Measurements from ENCODE around the gene IGF1.

DNA sequence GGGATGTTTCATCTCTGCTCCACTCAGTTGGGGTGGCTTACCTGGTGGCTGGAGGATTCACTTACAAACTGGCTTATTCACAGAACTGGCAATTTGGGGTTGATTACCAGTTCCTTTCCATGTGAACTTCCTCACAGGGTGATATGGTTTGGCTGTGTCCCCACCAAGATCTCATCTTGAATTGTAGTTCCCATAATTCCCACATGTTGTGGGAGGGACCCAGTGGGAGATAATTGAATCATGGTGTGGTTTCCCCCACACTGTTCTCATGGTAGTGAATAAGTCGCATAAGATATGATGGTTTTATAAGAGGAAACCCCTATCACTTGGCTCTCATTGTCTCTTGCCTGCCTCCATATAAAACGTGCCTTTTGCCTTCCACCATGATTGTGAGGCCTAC lies 26.9 kb upstream of the IGF1 start:
- no peak for TF ChIP-seq POLR2A (IDR thresholded peaks at IDR 0.05)
- TF ChIP-seq, protein P1, sequence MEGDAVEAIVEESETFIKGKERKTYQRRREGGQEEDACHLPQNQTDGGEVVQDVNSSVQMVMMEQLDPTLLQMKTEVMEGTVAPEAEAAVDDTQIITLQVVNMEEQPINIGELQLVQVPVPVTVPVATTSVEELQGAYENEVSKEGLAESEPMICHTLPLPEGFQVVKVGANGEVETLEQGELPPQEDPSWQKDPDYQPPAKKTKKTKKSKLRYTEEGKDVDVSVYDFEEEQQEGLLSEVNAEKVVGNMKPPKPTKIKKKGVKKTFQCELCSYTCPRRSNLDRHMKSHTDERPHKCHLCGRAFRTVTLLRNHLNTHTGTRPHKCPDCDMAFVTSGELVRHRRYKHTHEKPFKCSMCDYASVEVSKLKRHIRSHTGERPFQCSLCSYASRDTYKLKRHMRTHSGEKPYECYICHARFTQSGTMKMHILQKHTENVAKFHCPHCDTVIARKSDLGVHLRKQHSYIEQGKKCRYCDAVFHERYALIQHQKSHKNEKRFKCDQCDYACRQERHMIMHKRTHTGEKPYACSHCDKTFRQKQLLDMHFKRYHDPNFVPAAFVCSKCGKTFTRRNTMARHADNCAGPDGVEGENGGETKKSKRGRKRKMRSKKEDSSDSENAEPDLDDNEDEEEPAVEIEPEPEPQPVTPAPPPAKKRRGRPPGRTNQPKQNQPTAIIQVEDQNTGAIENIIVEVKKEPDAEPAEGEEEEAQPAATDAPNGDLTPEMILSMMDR (IDR thresholded peaks at IDR 0.05) = no peak

Data from testis (tissue), 2 donors.